ENCODE results near the gene ZEB1.

- no peak for TF ChIP-seq CTCF (IDR thresholded peaks at IDR 0.05)
- TF ChIP-seq POLR2AphosphoS5 (IDR thresholded peaks at IDR 0.05; ENCODE audit: low read depth, low read length): no peak
- no peak for TF ChIP-seq REST (IDR thresholded peaks at IDR 0.05; ENCODE audit: insufficient read depth in 1 of 2, low read depth in 2 of 2, low read length in 1 of 2)
- TF ChIP-seq SIN3A (IDR thresholded peaks at IDR 0.05; ENCODE audit: borderline replicate concordance, insufficient read depth, low read depth, low read length): no peak
- TF ChIP-seq TCF7L2 (IDR thresholded peaks at IDR 0.05; ENCODE audit: low read depth, low read length): no peak
Measured at GRCh38 chr10:31303212-31303611, 15.8 kb upstream of the ZEB1 start.
